Measurements from ENCODE around the gene PTPRN2. TPM values are rescaled to one million over a fixed set of nuclear protein-coding genes. Genes with fewer than 3 reads are reported as not detected.

Gene PTPRN2
- total RNA-seq, 1 experiment from 2014 or later: 1.1 TPM

DNA sequence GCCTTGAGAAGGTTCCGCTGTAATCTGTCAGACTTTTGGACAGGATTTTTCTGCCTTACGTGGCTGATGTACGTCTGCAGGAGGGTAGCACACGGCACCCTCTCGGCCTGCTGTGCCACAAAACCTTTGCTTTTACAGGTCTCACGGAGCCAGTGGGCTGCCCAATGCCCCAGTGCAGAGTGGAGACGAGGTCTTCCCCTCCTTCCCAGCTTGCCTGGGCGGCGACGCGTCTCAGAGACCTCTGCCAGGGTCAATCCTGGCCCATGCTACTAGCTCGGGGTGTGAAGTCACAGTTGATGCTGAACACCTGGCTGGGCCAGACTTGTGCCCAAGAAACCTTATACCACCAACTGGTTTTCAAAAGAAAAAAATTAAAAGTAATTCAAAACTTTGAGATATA lies 724.4 kb downstream of the PTPRN2 start:
- intact Hi-C loops (cut with micrococcal nuclease; ENCODE audit: unreplicated experiment) (no loop called here), in situ Hi-C loops (cut with HindIII; ENCODE audit: low pct_unique_long_range_greater_than_20kb, low sequenced_read_pairs) (no loop called here)
- TF ChIP-seq SIN3A (IDR thresholded peaks at IDR 0.05; ENCODE audit: borderline replicate concordance, insufficient read depth, low read depth, low read length) (no peak), POLR2AphosphoS5 (IDR thresholded peaks at IDR 0.05; ENCODE audit: low read depth, low read length) (no peak), TCF7L2 (IDR thresholded peaks at IDR 0.05; ENCODE audit: low read depth, low read length) (no peak)
- TF ChIP-seq, protein P1, sequence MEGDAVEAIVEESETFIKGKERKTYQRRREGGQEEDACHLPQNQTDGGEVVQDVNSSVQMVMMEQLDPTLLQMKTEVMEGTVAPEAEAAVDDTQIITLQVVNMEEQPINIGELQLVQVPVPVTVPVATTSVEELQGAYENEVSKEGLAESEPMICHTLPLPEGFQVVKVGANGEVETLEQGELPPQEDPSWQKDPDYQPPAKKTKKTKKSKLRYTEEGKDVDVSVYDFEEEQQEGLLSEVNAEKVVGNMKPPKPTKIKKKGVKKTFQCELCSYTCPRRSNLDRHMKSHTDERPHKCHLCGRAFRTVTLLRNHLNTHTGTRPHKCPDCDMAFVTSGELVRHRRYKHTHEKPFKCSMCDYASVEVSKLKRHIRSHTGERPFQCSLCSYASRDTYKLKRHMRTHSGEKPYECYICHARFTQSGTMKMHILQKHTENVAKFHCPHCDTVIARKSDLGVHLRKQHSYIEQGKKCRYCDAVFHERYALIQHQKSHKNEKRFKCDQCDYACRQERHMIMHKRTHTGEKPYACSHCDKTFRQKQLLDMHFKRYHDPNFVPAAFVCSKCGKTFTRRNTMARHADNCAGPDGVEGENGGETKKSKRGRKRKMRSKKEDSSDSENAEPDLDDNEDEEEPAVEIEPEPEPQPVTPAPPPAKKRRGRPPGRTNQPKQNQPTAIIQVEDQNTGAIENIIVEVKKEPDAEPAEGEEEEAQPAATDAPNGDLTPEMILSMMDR (IDR thresholded peaks at IDR 0.05): no peak
- TF ChIP-seq, protein P2, sequence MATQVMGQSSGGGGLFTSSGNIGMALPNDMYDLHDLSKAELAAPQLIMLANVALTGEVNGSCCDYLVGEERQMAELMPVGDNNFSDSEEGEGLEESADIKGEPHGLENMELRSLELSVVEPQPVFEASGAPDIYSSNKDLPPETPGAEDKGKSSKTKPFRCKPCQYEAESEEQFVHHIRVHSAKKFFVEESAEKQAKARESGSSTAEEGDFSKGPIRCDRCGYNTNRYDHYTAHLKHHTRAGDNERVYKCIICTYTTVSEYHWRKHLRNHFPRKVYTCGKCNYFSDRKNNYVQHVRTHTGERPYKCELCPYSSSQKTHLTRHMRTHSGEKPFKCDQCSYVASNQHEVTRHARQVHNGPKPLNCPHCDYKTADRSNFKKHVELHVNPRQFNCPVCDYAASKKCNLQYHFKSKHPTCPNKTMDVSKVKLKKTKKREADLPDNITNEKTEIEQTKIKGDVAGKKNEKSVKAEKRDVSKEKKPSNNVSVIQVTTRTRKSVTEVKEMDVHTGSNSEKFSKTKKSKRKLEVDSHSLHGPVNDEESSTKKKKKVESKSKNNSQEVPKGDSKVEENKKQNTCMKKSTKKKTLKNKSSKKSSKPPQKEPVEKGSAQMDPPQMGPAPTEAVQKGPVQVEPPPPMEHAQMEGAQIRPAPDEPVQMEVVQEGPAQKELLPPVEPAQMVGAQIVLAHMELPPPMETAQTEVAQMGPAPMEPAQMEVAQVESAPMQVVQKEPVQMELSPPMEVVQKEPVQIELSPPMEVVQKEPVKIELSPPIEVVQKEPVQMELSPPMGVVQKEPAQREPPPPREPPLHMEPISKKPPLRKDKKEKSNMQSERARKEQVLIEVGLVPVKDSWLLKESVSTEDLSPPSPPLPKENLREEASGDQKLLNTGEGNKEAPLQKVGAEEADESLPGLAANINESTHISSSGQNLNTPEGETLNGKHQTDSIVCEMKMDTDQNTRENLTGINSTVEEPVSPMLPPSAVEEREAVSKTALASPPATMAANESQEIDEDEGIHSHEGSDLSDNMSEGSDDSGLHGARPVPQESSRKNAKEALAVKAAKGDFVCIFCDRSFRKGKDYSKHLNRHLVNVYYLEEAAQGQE (IDR thresholded peaks at IDR 0.05; ENCODE audit: insufficient read depth in 1 of 2, low read depth in 2 of 2, low read length in 1 of 2): no peak
- no peaks in the 10 kb centered on the region for H3K36me3 ChIP-seq (ENCODE audit: control insufficient read depth, insufficient read depth, low read length)
- POLR2A ChIA-PET: no interaction called here
- H3K27me3 ChIP-seq (ENCODE audit: control insufficient read depth, insufficient read depth, low read length): peaks cover 2% of the 10 kb centered on the region; the same call in 1 of the 2 replicates
- no peak overlapping the region for H3K4me3 ChIP-seq (ENCODE audit: low read depth in 2 of 2, low read length in 2 of 2)
- no TSS peak for BruUV-seq (replicated peaks)
- no peaks in the 10 kb centered on the region for H3K4me1 ChIP-seq (ENCODE audit: control insufficient read depth, insufficient read depth, low read length)
- H3K9me3 ChIP-seq (ENCODE audit: control insufficient read depth, insufficient read depth, low read depth, low read length): no peaks in the 10 kb centered on the region
- ATAC-seq: no peak
- CTCF ChIA-PET: no interaction called here
- DNase-seq (ENCODE audit: low read depth, low spot score): no peak
- H3K27ac ChIP-seq (ENCODE audit: low read length): no peak overlapping the region

DNA sequence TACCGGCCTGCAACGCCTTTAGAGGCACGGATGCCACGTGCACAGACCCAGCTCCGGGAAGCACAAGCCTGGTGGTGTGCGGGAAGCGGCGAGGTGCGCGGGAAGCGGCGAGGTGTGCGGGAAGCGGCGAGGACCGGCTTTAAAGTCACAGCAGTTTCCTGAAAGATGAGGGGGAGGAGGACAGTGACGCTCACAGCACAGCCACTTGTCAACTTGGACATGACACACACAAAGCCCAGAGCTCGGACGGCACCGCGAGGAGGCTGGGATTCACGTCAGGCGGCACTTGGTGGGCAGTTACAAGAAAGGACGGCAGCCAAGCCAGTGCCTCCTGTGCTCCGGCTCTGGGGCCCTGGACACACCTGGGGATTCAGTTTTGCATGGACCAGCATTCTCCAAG lies 724.9 kb downstream of the PTPRN2 start:
- no peak for DNase-seq (ENCODE audit: low read depth, low spot score)
- no peak for ATAC-seq
- Histone ChIP-seq H3K27me3 (ENCODE audit: control insufficient read depth, insufficient read depth, low read length) (peaks cover 2% of the 10 kb centered on the region; the same call in 1 of the 2 replicates), H3K4me1 (ENCODE audit: control insufficient read depth, insufficient read depth, low read length) (no peaks in the 10 kb centered on the region), H3K27ac (ENCODE audit: low read length) (no peak overlapping the region), H3K4me3 (ENCODE audit: low read depth in 2 of 2, low read length in 2 of 2) (no peak overlapping the region), H3K36me3 (ENCODE audit: control insufficient read depth, insufficient read depth, low read length) (no peaks in the 10 kb centered on the region), H3K9me3 (ENCODE audit: control insufficient read depth, insufficient read depth, low read depth, low read length) (no peaks in the 10 kb centered on the region)
- no TSS peak for BruUV-seq (replicated peaks)
- CTCF ChIA-PET: no interaction called here
- intact Hi-C loops (cut with micrococcal nuclease; ENCODE audit: unreplicated experiment) (no loop called here), in situ Hi-C loops (cut with HindIII; ENCODE audit: low pct_unique_long_range_greater_than_20kb, low sequenced_read_pairs) (no loop called here)
- no peak for TF ChIP-seq POLR2AphosphoS5 (IDR thresholded peaks at IDR 0.05; ENCODE audit: low read depth, low read length)
- TF ChIP-seq SIN3A (IDR thresholded peaks at IDR 0.05; ENCODE audit: borderline replicate concordance, insufficient read depth, low read depth, low read length): no peak
- POLR2A ChIA-PET: no interaction called here

DNA sequence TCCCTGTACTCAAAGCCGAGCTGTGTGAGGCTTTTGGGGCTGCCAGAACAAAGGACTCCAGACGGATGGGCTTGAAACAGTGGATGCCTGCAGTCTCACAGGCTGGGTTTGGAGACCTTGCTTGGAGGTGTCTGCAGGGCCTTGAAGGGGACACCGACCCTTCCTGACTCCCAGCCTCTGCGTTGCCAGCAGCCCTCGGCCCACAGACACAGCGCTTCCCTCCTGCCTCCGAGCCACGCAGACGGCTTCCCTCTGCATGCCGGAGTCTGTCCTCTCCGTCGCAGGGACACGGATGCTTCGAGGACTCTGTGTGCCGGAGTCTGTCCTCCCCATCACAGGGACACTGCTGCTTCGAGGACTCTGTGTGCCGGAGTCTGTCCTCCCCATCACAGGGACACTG lies 726.1 kb downstream of the PTPRN2 start:
- no peak for TF ChIP-seq SIN3A (IDR thresholded peaks at IDR 0.05; ENCODE audit: borderline replicate concordance, insufficient read depth, low read depth, low read length)
- TF ChIP-seq POLR2AphosphoS5 (IDR thresholded peaks at IDR 0.05; ENCODE audit: low read depth, low read length): no peak
- TF ChIP-seq, protein P1 (IDR thresholded peaks at IDR 0.05): no peak
- TF ChIP-seq, protein P2 (IDR thresholded peaks at IDR 0.05; ENCODE audit: insufficient read depth in 1 of 2, low read depth in 2 of 2, low read length in 1 of 2): no peak
- TF ChIP-seq TCF7L2 (IDR thresholded peaks at IDR 0.05; ENCODE audit: low read depth, low read length): no peak
- H3K36me3 ChIP-seq (ENCODE audit: control insufficient read depth, insufficient read depth, low read length): no peaks in the 10 kb centered on the region
- BruUV-seq (replicated peaks): no TSS peak
- H3K27ac ChIP-seq (ENCODE audit: low read length): no peak overlapping the region
- ChIA-PET POLR2A (no interaction called here), CTCF (no interaction called here)
- DNase-seq (ENCODE audit: low read depth, low spot score) (no peak), ATAC-seq (no peak)
- in situ Hi-C loops (cut with HindIII; ENCODE audit: low pct_unique_long_range_greater_than_20kb, low sequenced_read_pairs): no loop called here
- intact Hi-C loops (cut with micrococcal nuclease; ENCODE audit: unreplicated experiment): no loop called here
- H3K4me3 ChIP-seq (ENCODE audit: low read depth in 2 of 2, low read length in 2 of 2): no peak overlapping the region
- no peaks in the 10 kb centered on the region for H3K9me3 ChIP-seq (ENCODE audit: control insufficient read depth, insufficient read depth, low read depth, low read length)
- no peaks in the 10 kb centered on the region for H3K4me1 ChIP-seq (ENCODE audit: control insufficient read depth, insufficient read depth, low read length)
- peaks cover 2% of the 10 kb centered on the region; the same call in 1 of the 2 replicates for H3K27me3 ChIP-seq (ENCODE audit: control insufficient read depth, insufficient read depth, low read length)
